GM20431 (cell line): ENCODE data around the gene GAA.
"Not testable (repeated sequence)": the region's sequence is repeated elsewhere in the genome, so short reads cannot be mapped to it uniquely, and the experiment has no call there.

Experiments used
- in situ Hi-C: fragments of 300-500 bp; cut with MseI, MboI; formaldehyde crosslinking; loops from one replicate; pipeline ENCODE4 v1.15.0; 2020; ENCODE audit warnings: low sequenced_read_pairs; ENCODE audit not compliant: unreplicated experiment

Gene GAA

GRCh38 chr17:80138856-80139426, 37.6 kb downstream of the GAA start:
- in situ Hi-C loops = no loop called here

DNA sequence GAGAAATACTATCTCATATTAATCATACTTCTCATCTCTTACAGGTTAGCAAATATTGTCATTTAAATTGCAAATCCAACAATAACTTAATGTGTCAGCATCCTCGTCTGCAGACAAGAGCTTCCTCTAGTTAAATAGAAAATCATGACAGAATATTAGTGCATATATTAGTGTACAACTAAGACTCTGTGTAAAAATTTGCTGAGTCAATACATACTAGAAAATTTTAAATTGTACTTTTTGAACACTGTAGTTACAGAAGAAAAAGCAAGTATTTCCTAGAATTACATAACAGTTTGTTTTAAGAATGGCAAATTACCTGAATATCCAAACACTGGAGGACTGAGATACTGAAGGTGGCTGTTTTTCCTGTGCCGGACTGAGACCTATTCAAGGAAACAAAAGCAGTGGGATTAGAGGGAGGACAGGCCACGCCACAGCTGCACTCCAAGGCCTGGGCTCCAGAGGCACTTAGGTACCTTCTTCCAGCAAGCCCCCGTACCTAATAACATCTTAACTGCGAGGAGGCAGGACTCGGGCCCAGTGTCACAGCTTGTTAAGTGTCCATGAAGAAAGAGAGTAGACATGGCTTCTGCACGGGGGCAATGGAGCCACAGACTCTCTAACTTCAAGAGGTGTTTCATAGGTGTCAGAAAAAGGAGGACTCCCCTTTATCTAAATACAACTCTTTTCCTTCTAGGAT, 40.2 kb downstream of the GAA start:
- in situ Hi-C loops = no loop called here

DNA sequence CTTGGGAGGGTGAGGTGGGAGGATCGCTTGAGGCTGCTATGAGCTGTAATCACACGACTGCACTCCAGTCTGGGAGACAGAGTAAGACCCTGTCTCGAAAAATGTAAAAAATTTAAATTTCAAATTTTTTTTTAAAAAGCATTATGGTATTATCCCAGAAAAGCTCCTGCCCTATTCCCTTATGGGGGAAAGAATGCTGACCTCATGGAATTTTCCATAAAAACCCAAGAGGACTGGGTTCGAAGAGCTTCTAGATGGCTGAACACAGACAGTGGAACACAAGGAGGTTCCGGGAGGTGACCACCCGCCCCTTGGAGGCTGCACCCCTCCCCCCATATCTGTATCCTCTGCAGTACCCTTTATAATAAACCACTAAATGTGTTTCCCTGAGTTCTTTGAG, 41.5 kb downstream of the GAA start:
- in situ Hi-C loops = no loop called here

DNA sequence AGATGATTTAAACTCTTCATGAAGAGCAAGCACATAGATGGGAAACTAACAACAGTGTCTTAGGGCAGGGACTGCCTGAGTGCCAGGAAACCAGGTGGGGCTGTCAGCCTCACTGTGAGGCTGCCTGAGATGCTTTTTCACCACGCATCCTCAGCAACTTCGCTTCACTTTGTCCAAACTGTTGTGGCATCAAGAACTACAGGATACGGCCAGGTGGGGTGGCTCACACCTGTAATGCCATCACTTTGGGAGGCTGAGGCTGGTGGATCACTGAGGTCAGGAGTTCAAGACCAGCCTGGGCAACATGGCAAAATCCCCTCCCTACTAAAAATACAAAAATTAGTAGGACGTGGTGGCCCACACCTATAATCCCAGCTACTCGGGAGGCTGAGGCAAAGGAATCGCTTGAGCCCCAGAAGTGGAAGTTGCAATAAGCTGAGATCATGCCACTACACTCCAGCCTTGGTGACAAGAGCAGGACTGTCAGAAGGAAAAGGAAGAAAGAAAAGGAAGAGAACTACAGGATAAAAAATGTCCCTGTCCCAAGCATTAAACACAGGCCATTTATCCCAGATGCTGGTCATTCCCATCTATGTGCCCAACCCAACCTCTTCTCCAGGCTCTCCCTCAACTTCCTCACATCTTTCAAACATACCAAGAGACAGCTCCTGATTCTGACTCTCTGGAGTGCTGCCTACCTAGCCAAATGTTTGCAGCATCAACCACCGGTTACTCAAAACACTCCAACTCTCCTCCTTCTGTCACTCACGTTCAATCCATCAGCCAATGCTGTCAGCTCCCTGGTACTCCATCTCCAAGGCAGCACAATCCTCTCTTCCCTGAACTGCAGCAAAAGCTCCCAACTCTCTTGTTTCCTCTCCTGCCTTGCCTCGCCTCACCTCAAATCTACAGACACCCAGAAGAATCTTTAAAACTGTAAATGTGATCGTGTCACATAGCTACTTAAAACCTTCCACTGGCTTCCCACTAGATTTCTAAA, 44.0 kb downstream of the GAA start:
- in situ Hi-C loops = no loop called here

DNA sequence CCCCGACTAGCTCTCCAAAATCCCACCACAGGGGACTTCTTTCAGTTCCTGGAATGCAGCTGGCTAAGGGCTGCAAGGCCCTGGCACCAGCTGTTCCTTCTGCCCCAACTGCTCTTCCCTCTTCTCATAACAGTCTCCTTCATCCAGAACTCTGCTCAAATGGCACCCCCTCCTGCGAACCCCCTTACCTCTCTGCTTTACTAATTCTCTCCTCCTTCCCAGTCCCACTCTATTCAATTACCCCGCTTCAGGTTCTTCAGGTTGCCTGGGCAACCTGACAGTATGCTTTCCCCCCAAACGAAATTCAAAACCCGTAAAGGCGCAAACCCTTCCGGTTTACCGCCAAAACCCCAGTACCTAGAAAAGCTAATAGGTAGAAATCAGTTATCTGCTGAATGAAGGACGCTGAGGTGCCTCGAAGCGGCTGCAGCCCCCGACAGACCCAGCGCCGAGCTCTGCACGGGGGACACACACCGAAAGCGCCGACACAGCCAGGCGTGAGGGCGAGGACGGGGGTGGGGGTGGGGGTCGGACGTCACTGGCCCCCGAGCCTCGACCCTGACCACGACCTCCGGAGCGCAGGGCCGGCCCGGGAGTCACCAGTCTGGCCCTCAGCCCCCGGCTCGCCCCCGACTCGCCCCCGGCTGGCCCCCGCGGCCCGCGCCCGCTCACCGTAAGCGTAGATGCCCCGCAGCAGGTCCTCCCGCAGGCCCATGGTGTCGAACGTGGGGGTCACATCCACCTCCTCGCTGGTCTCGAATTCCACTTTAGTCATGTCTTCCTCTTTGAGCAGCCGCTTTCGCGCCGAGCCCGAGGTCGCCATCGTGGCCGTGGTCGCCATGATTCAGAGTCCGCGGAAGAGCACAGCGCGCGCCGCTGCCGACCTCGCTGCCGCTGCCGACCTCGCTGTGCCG, 45.0 kb downstream of the GAA start:
- in situ Hi-C loops = no loop called here

DNA sequence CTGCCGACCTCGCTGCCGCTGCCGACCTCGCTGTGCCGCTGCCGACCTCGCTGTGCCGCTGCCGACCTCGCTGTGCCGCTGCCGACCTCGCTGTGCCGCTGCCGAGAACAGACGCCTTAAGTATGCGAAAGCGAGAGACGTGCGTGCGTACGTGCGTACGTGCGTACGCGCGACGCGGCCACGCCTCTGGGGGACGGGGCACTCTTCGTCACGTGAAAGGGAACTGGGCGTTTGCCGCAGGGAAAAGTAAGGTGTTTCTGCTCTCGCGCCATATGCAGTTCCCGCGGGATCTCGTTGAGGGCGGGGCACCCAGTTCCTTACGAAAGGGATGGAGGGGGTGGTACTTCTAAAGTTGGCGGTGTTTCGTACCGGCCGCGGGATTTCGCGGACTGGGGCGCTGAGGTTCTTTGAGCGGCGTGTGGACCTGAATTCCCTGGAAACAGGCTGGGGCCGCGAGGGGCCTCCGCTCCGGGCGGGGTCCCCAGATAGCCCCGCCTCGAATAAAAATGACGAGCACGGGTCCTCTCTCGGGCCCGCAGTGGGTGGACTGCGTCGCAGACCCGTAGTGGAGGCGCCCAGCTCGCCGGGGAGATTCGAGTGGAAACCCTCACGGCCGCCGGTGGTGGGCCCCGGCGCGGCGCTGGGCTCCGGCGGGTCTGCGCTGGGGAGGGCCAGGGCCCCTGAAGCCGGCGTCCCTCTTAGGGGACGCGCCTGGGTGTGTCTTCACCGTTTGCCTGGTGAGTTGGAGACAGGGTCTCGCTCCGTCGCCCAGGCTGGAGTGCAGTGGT, 45.8 kb downstream of the GAA start, which contains the start of gene EIF4A3:
TSS of gene EIF4A3 (minus strand) at position 94 of the 788 bp plus-strand sequence. CDS start 167 bp downstream, outside the sequence.
- in situ Hi-C loops = no loop called here

- in situ Hi-C loops = no loop called here
Measured at GRCh38 chr17:80151333-80151732, 50.0 kb downstream of the GAA start.

- in situ Hi-C loops = no loop called here
Measured at GRCh38 chr17:80152081-80152702, 50.8 kb downstream of the GAA start.

DNA sequence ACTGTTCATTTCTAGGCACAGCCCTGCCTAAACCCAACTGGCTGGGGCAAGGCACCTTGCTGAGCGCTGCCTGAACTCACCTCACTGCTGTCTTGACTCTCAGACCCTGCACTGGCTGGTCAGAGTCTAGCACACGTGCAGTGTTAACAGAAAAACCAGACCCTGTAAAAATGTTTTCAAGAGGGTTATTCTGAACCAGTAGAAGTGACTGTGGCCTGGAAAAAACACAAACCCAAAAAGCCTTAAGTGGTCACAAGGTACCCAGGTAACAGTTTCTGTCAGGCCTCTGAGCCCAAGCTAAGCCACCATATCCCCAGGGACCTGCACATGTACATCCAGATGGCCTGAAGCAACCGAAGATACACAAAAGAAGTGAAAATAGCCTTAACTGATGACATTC, 51.6 kb downstream of the GAA start:
- in situ Hi-C loops = no loop called here

GRCh38 chr17:80154166-80154565, 52.8 kb downstream of the GAA start:
- in situ Hi-C loops = no loop called here

- in situ Hi-C loops = not testable (repeated sequence)
Measured at GRCh38 chr17:80155600-80155999, 54.2 kb downstream of the GAA start.

DNA sequence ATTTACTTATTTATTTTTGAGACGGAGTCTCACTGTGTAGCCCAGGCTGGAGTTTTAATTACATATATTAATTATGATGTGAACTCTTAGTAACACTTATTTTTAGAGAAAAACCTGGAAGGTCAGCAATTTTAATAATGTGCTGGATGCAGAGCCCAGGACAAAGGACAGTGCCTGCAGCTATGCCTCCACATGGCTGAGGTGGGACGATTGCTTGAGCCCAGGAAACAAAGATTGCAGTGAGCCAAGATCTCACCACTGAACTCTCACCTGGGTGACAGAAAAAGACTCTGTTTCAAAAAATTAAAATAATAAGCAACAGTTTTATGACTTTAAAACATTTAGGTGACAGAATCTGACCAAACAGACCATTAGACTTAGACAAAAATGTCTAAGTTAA, 57.5 kb downstream of the GAA start:
- in situ Hi-C loops = no loop called here

GRCh38 chr17:80160536-80160935, 59.2 kb downstream of the GAA start:
- in situ Hi-C loops = no loop called here

DNA sequence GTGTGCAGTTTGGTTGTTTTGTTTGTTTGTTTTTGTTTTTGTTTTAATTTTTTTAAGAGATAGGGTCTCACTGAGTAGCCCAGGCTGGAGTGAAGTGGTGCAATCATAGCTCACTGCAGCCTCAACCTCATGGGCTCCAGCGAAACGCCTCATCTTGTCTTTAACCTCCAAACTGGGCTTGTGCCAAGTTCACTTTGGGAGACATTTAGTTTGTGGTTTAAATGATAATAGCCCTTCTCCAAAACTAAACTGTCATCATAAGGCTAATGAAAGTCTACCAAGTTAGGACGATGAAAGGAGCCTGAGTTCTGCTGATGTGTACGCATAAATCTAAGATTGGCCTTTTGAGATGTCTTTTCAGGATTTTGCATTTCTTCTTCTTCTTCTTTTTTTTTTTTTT, 62.0 kb downstream of the GAA start:
- in situ Hi-C loops = no loop called here

GRCh38 chr17:80164185-80164584, 62.8 kb downstream of the GAA start:
- in situ Hi-C loops = no loop called here

GRCh38 chr17:80166446-80166845, 65.1 kb downstream of the GAA start:
- in situ Hi-C loops = no loop called here

DNA sequence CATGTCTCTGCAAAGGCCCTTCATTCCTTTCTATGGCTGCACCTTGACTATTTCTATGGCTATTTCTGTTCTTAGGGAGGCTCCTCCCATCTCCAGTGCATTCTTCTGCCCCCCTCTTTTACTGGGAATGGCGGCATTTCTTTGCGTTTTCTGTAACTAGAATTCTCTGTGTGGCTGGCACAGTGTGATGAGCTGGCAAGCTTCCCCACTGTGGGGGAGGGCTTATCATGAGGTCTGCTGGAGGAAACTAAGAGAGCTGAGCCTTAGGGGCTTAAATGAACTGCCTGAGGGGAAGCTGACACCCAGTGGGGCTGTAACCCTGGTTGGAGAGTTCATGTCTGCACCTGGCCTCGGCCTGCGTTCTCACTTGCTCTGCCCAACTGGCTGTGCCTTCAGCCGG, 67.0 kb downstream of the GAA start:
- in situ Hi-C loops = no loop called here

DNA sequence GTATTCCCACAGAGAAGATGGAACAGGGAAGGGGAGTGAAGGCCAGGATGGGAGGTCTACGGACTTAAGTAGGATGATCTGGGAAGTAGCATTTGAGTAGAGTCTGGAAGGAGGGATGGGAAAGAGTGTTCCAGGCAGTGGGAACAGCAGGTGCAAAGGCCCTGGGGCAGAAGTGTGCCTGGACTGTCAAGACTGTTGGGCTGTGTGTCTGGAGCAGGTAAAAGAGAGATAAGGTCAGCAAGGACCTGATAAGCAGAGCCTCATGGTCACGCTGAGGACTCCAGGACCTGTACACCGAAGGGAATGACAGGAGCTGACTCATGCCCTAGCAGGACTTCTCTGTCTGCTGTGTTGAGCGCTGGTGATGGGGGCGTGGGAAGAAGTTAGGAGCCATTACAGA, 67.7 kb downstream of the GAA start:
- in situ Hi-C loops = no loop called here
